Activated naive CD8-positive, alpha-beta T cell treated with anti-CD3 and anti-CD28 coated beads, Interleukin-2, amount 10 ng/mL, durations not matched to agents 7 days and 5 days (primary cell): Measurements from ENCODE around the gene ERO1B. TPM values are rescaled to one million over a fixed set of nuclear protein-coding genes. Genes with fewer than 3 reads are reported as not detected.
A peak's percentile ranks its signal among the peaks of the same experiment; 100 is the strongest.

Experiments used
- ATAC-seq: fragments of 150-1000 bp; cut with Tn5 transposase; one replicate; pipeline ENCODE4 v1.10.0; 2021; ENCODE audit warnings: low read depth, moderate library complexity
- POLR2A ChIA-PET: fragments of 350-600 bp; sonication (Branson Sonifier 250); formaldehyde crosslinking; loops from one replicate; lab custom pipeline; 2021; ENCODE audit warnings: antibody characterized with exemption; lab: Charles Lee
- DNase-seq: peaks from one replicate; pipeline ENCODE4 v3.0.0; 2021
- H3K27ac Mint-ChIP-seq: one replicate; pipeline ENCODE4 v1.8.0; 2022; ENCODE audit warnings: mild to moderate bottlenecking, mixed read lengths
- H3K27me3 Mint-ChIP-seq: one replicate; pipeline ENCODE4 v1.8.0; 2022; ENCODE audit warnings: mild to moderate bottlenecking, moderate library complexity, mixed read lengths
- H3K36me3 Mint-ChIP-seq: one replicate; pipeline ENCODE4 v1.8.0; 2021; ENCODE audit warnings: mild to moderate bottlenecking, mixed read lengths
- H3K4me1 Mint-ChIP-seq: one replicate; pipeline ENCODE4 v1.8.0; 2021; ENCODE audit warnings: mixed read lengths
- H3K4me3 Mint-ChIP-seq: one replicate; pipeline ENCODE4 v1.8.0; 2022; ENCODE audit warnings: mild to moderate bottlenecking, moderate library complexity, mixed read lengths
- H3K9me3 Mint-ChIP-seq: one replicate; pipeline ENCODE4 v1.8.0; 2021; ENCODE audit warnings: mixed read lengths
- total RNA-seq, 2 experiments: library from RNA; stranded (reverse); gene quantifications; one replicate each; pipeline ENCODE4 v1.2.3, GENCODE V29; 2021

The ERO1B gene
- total RNA-seq, 2 experiments from 2014 or later, result 8.9 to 9.3 TPM

DNA sequence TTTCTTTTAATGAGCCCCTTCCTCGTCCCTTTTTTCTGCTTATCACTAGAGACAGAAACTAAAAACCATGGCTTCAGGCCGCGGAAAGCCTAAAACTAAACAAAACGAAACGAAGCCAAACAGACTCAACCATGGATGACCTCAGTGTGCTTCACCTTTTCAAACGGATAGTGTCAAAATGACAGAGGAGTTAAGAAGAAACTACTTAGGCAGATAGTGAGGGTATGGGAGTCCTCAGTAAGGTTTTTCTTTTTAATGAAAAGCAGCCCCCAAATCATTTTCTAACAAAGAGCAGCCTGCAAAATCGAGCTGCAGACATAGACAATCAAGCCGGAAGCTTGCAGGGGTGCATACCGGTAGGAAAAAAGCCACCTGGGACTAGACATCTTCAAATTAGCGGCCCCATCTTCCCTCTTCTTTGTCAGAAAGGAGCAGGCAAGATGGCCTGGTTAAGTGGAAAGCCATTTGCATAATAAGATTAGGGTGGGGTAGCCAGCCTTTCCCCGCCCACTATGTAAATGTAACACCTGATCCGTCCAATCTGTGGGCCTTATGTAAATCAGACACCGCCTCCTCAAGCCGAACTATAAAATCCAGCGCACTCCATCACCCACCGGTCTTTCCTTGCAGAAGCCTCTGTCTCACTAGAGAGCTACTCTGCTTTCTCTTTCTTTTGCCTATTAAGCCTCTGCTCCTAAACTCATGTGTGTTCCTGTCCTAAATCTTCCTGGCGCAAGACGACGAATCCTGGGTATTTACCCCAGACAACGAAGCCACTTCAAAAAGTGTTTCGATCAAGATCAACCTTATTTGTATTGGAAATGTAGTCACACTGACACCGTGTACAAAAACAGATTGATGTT is 6.2 kb upstream of the ERO1B start:
- Mint-ChIP-seq H3K4me3 (no peak overlapping the region), H3K27me3 (peaks cover 7% of the 10 kb centered on the region), H3K27ac (no peak overlapping the region), H3K36me3 (no peaks in the 10 kb centered on the region), H3K9me3 (no peaks in the 10 kb centered on the region), H3K4me1 (peaks cover 21% of the 10 kb centered on the region)
- ATAC-seq (no peak), DNase-seq (no peak)
- POLR2A ChIA-PET, result no interaction called here

DNA sequence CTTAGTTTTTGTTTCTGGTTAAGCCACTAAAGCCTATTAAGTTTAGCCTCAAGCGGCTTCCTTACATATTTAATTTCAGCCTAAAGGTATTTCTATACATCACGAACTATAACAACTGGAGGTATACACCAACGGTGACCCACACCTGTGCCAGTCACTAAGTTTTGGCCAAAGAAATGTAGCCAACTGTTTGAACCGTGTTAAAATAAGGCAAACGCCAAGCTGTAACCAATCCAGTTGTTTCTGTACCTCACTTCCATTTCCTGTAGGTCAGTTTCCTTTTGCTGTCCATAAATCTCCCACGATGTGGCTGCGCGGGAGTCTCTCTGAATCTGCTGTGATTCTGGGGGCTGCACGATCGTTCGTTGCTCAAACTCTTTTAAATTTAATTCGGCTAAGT is 5.6 kb upstream of the ERO1B start:
- Mint-ChIP-seq H3K4me1 (peaks cover 24% of the 10 kb centered on the region), H3K4me3 (no peak overlapping the region), H3K27me3 (peaks cover 7% of the 10 kb centered on the region), H3K27ac (no peak overlapping the region), H3K36me3 (no peaks in the 10 kb centered on the region), H3K9me3 (no peaks in the 10 kb centered on the region)
- DNase-seq (no peak), ATAC-seq (no peak)
- POLR2A ChIA-PET, result no interaction called here

DNA sequence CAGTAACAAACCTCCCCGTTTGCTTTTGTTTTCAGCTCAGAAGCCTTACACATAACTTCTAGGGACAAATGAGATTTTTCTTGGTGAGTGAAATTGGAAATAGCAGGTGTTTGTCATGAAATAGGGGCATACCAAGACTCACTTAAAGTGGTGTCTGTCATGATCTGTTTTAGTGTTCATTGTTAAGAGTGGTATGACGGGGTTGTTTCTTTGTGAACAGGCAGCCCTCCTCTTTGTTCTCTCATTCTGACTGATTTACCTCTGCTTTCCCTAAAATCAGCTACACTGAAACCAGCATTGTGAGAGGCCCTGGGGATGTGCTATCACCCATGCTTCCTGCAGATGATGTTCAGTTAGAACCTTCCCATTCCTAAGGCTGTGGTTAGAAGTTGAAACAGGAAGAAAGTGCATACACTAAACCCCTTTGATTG is 2.5 kb upstream of the ERO1B start:
- POLR2A ChIA-PET, result no interaction called here
- peaks cover 7% of the 10 kb centered on the region for H3K27me3 Mint-ChIP-seq
- H3K36me3 Mint-ChIP-seq, result no peaks in the 10 kb centered on the region
- peak overlapping the region; percentile 23 for H3K4me3 Mint-ChIP-seq
- H3K9me3 Mint-ChIP-seq, result no peaks in the 10 kb centered on the region
- H3K27ac Mint-ChIP-seq, result no peak overlapping the region
- peaks cover 34% of the 10 kb centered on the region for H3K4me1 Mint-ChIP-seq
- ATAC-seq (no peak), DNase-seq (no peak)

DNA sequence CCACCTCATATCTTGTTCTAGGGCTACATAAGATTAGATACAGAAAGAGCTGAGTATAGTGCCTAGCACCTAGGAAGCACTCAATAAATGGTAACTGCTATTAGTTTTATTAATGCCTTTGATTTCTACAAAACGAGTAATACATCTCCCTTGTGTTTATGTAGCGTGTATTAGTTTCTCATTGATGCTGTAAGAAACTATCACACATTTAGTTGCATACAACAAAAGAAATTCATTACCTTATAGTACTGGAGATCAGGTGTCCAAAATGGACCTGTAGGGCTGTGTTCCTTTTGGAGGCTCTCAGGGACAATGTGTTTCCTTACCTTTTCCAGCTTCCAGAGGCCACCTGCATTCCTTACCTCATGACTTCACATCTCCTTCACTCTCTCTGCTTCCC is 961 bp upstream of the ERO1B start:
- ATAC-seq (no peak), DNase-seq (no peak)
- Mint-ChIP-seq H3K27me3 (peaks cover 7% of the 10 kb centered on the region), H3K27ac (no peak overlapping the region), H3K9me3 (no peaks in the 10 kb centered on the region), H3K4me1 (peaks cover 34% of the 10 kb centered on the region), H3K36me3 (no peaks in the 10 kb centered on the region), H3K4me3 (peak overlapping the region; percentile 92)
- POLR2A ChIA-PET, result no interaction called here

DNA sequence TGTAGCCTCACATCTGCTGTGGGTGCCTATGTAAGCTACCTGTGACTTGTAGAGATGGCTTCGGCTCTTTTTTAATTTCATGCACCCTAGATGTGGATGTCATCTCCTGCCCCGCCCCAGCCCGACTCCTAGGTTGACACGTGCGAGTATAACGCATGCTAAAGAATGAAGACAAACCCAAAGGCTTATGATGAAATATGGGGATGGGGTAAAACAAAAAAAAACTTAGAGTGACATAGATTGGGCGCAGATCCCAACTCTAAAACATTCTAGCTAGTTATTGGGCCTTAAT is 613 bp upstream of the ERO1B start:
- Mint-ChIP-seq H3K36me3 (no peaks in the 10 kb centered on the region), H3K27ac (peak overlapping the region; percentile 65), H3K9me3 (no peaks in the 10 kb centered on the region), H3K4me3 (peak overlapping the region; percentile 92), H3K27me3 (peaks cover 7% of the 10 kb centered on the region), H3K4me1 (peaks cover 34% of the 10 kb centered on the region)
- POLR2A ChIA-PET, result no interaction called here
- ATAC-seq (no peak), DNase-seq (no peak)

DNA sequence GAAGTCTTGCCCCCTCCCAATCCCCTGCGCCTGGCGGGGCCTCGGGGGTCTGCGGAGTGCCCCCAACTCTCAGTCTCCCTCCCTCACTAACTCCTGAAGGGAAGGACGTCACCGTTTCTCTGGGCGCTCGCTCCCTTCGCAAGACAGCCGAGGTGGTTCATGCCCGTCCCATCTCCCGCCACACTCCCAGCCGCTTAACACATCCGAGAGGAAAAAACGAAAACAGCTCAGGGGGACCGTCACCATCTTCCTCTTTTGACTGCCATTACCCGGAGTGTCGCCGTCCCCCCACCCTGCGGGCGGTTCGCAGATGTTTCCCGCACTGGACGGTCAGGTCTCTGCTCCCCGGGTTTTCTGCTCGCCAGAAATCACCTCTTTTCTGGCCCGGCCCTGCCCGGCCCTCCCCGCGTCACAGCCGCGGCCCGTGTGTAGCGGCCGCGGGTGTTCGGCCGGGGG is 532 bp downstream of the ERO1B start:
- H3K36me3 Mint-ChIP-seq, result no peaks in the 10 kb centered on the region
- peaks cover 34% of the 10 kb centered on the region for H3K4me1 Mint-ChIP-seq
- peak overlapping the region; percentile 71 for H3K27ac Mint-ChIP-seq
- H3K9me3 Mint-ChIP-seq, result peaks cover 3% of the 10 kb centered on the region
- ATAC-seq, result peak; percentile 20
- peak overlapping the region; percentile 92 for H3K4me3 Mint-ChIP-seq
- POLR2A ChIA-PET, result interaction anchor here (0.6 to 1.2 kb wide), 2 partner anchors 138 to 594 kb away, joined by 3 to 5 read pairs; partner anchors contain the start of gene GPR137B
- H3K27me3 Mint-ChIP-seq, result peaks cover 4% of the 10 kb centered on the region
- no peak for DNase-seq

DNA sequence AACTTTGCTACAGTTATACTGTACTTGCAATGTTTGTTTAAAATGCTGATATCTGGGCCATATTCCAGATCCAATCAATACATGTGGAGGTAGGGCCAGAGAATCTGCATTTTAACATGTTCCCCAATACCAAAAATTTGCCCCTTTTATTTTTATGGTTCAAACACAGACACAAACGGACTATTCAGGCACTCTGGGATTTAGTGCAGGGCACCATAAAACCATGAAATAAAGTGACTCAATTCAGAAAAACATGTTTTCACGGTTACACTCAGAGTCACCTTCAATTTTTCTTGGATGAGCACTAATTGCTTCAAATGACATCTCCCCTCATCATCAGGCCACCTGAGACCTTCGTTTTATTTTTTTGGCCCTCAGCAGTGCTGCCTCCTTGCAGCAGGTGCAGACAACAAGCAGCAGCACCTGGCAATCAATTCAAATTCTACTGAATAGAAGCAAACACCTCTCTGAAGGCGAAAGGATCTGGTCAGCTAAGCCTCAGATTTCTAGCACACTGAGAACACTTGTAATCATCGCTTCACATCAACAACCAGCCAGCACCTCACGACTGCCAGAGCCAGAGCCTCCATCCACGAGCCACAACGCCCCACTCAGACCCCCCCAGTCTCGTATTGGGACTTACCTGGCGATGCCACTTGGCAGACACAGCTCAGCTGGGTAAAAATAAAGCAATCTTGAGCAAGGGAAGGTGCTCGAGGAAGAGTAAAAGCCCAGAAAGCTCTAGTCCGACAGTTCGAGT is 1.1 kb downstream of the ERO1B start:
- POLR2A ChIA-PET, result interaction anchor here (0.6 to 1.2 kb wide), 2 partner anchors 138 to 594 kb away, joined by 3 to 5 read pairs; partner anchors contain the start of gene GPR137B
- no peak overlapping the region for H3K27ac Mint-ChIP-seq
- H3K36me3 Mint-ChIP-seq, result no peaks in the 10 kb centered on the region
- H3K4me1 Mint-ChIP-seq, result peaks cover 34% of the 10 kb centered on the region
- H3K27me3 Mint-ChIP-seq, result peaks cover 4% of the 10 kb centered on the region
- no peak for ATAC-seq
- peak overlapping the region; percentile 92 for H3K4me3 Mint-ChIP-seq
- no peak for DNase-seq
- H3K9me3 Mint-ChIP-seq, result peaks cover 6% of the 10 kb centered on the region

DNA sequence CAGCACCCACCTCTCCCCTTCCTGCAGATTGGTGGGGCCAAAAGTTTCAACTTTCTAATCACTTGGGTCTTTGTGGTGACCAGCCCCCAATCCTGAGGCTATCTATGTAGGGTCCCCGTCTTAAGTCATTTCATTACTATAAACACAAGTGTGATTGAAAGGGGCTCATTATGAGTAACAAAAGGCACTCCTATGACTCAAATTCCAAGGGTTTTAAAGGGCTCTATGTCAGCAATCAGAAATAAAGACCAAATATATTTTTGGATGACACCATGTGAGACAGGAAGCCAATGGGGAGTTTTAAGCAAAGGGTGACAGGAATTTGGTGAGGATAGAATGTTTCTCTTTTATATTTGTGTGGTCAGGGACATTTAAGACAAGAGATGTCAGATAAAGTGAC is 6.2 kb downstream of the ERO1B start:
- DNase-seq (no peak), ATAC-seq (no peak)
- H3K27ac Mint-ChIP-seq, result no peak overlapping the region
- H3K4me1 Mint-ChIP-seq, result peaks cover 7% of the 10 kb centered on the region
- no peak overlapping the region for H3K4me3 Mint-ChIP-seq
- peaks cover 6% of the 10 kb centered on the region for H3K9me3 Mint-ChIP-seq
- H3K36me3 Mint-ChIP-seq, result no peaks in the 10 kb centered on the region
- no peaks in the 10 kb centered on the region for H3K27me3 Mint-ChIP-seq
- POLR2A ChIA-PET, result no interaction called here

DNA sequence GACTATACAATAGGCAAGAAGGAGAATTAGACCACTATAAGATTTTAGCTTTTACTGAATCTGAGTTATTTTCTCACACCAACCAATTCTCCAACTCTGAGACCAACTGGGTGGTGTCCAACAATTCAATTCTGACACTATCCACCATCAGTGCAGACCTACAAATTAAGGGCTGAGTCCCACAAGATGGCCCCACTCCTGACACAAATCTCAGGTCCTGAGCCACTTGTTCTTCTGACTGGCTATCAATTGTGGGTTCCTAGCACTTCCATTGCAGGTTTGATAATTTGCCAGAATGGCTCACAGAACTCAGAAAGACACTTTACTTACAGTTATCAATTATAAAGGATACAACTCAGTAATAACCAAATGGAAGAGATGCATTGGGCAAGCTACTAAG is 6.7 kb downstream of the ERO1B start:
- no peak for ATAC-seq
- H3K4me3 Mint-ChIP-seq, result no peak overlapping the region
- H3K4me1 Mint-ChIP-seq, result peaks cover 2% of the 10 kb centered on the region
- DNase-seq, result no peak
- POLR2A ChIA-PET, result no interaction called here
- H3K36me3 Mint-ChIP-seq, result no peaks in the 10 kb centered on the region
- no peak overlapping the region for H3K27ac Mint-ChIP-seq
- no peaks in the 10 kb centered on the region for H3K27me3 Mint-ChIP-seq
- peaks cover 6% of the 10 kb centered on the region for H3K9me3 Mint-ChIP-seq

DNA sequence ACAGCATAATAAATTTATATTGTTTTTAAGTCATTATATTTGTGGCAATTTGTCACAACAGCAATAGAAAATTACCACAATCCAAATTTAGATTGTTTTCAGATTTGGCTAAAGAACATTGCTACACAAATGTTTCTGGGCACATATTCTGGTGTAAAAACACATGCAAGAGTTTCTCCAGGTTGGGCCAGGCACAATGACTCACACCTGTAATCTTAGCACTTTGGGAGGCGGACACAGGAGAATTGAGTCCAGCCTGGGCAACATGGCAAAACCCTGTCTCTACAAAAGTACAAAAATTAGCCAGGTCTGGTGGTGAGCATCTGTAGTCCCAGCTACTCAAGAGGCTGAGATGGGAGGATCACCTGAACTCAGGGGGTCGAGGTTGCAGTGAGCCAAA is 8.4 kb downstream of the ERO1B start:
- no peak overlapping the region for H3K27ac Mint-ChIP-seq
- H3K9me3 Mint-ChIP-seq, result peaks cover 6% of the 10 kb centered on the region
- no peak overlapping the region for H3K4me3 Mint-ChIP-seq
- ATAC-seq, result no peak
- POLR2A ChIA-PET, result interaction anchor here (0.7 kb wide), 1 partner anchor 27 kb away, joined by 4 read pairs; no protein-coding TSS in a partner anchor
- no peaks in the 10 kb centered on the region for H3K36me3 Mint-ChIP-seq
- DNase-seq, result no peak
- H3K4me1 Mint-ChIP-seq, result peaks cover 2% of the 10 kb centered on the region
- H3K27me3 Mint-ChIP-seq, result no peaks in the 10 kb centered on the region

DNA sequence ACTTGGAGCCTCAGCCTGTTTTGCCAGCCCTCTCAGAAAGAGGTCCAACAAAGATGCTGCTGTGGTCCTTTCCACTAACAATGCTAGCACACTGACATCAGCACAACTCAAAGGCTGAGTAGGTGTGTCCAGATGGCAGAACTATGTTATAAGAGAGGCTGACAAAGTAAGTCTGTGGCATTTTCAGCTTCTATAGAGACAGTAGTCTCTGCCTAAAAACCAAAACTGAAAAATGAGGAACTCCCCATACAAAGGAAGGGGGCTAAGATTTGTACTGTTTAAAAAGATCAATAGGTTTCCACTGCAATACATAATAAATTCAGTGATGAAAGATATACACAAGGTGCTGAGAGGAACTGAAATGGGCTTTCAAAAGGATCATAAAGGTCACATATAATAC is 12.3 kb downstream of the ERO1B start:
- no peaks in the 10 kb centered on the region for H3K9me3 Mint-ChIP-seq
- no peaks in the 10 kb centered on the region for H3K27me3 Mint-ChIP-seq
- H3K4me3 Mint-ChIP-seq, result no peak overlapping the region
- peaks cover 2% of the 10 kb centered on the region for H3K4me1 Mint-ChIP-seq
- DNase-seq (no peak), ATAC-seq (no peak)
- no peak overlapping the region for H3K27ac Mint-ChIP-seq
- peaks cover 3% of the 10 kb centered on the region for H3K36me3 Mint-ChIP-seq
- POLR2A ChIA-PET, result no interaction called here

DNA sequence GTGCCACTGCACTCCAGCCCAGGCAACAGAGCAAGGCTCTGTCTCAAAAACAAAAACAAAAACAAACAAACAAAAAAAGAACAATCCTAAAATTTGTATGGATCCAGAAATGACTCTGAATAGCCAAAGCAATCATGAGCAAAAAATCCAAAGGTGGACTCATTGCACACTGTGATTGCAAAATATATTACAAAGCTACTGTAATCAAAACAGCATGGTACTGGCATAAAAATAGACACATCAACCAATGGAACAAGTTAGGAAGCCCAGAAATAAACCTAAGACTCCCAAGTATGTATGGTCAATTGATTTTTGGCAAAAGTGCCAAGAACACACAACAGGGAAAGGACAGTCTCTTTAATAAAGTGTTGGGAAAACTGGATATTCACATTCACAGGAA is 19.9 kb downstream of the ERO1B start:
- no peak for ATAC-seq

DNA sequence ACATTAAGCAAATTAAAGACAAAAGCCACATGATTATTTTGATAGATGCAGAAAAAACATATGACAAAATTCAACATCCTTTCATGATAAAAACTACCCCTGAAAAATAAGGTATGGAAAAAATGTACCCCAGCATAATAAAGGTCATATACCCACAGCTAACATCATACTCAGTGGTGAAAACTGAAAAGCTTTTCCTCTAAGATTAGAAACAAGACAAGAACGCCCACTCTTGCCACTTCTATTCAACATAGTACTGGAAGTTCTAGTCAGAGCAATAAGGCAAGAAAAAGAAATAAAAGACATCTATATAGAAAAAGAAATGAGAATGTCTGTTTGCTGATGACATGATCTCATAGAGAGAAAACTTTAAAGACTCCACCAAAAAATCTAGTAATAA is 20.7 kb downstream of the ERO1B start:
- Mint-ChIP-seq H3K27me3 (no peaks in the 10 kb centered on the region), H3K4me1 (no peaks in the 10 kb centered on the region), H3K9me3 (peaks cover 20% of the 10 kb centered on the region), H3K4me3 (no peak overlapping the region), H3K36me3 (peaks cover 18% of the 10 kb centered on the region), H3K27ac (no peak overlapping the region)
- no peak for DNase-seq
- ATAC-seq, result no peak
- POLR2A ChIA-PET, result no interaction called here

More for the DNA sequence above, 19.9 kb downstream of the ERO1B start:
- Mint-ChIP-seq H3K9me3 (peaks cover 19% of the 10 kb centered on the region), H3K27me3 (no peaks in the 10 kb centered on the region), H3K36me3 (peaks cover 19% of the 10 kb centered on the region), H3K4me1 (no peaks in the 10 kb centered on the region), H3K4me3 (no peak overlapping the region), H3K27ac (no peak overlapping the region)
- POLR2A ChIA-PET, result no interaction called here
- DNase-seq, result no peak
